RWPE1 (cell line): ENCODE data around the gene ZCCHC24.

Experiments
- CTCF ChIA-PET: fragments of 350-600 bp; sonication (Branson Sonifier 250); formaldehyde crosslinking; extraction: SDS; loops from one replicate; lab custom pipeline; 2021; lab: Yijun Ruan, JAX
- POLR2A ChIA-PET: fragments of 400-600 bp; formaldehyde crosslinking; extraction: SDS; loops from one replicate; lab custom pipeline; 2020; ENCODE audit warnings: antibody characterized with exemption; ENCODE audit not compliant: low non-redundant PET; lab: Yijun Ruan, JAX
- DNase-seq: peaks from one replicate; pipeline ENCODE4 v3.0.0; 2012; ENCODE audit warnings: low spot score
- H3K27ac ChIP-seq: fragments of 450-650 bp; 2 replicates; pipeline ENCODE4 v1.5.1; 2017
- CTCF ChIP-seq: fragments of 450-650 bp; conservative IDR thresholded peaks from 2 replicates; pipeline ENCODE4 v1.5.1; 2017; ENCODE audit warnings: low read depth, mild to moderate bottlenecking

ZCCHC24 gene

GRCh38 chr10:79435271-79436065 is 10.0 kb downstream of the ZCCHC24 start:
- ChIA-PET POLR2A (no interaction called here), CTCF (no interaction called here)
- no peak overlapping the region for H3K27ac ChIP-seq
- TF ChIP-seq CTCF = no peak
- DNase-seq = no peak

- no peak overlapping the region for H3K27ac ChIP-seq
- CTCF ChIA-PET = no interaction called here
- POLR2A ChIA-PET = no interaction called here
- DNase-seq = no peak
- no peak for TF ChIP-seq CTCF
These were observed 10.6 kb downstream of the ZCCHC24 start for GRCh38 chr10:79434821-79435251.

DNA sequence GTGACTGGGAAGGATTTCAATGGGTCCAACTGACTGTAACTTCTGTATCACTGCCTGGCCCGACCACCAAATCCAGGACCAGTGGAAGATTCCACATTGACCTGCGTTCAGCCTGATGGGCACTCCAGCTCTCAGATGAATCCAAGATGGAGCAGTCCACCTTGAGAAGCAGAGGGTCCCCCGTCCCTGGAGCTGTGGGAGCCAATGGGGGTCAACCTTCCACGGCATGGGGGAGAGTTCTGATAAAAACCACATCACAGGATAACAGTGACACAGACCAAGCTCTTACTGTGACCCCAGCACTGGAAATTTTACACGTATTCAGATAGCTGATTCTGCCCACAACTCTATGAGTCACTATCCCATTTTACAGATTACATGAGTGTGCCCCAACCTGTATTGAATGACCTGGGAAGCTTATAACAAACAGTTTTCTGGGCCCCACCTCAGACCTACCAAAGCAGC is 11.2 kb downstream of the ZCCHC24 start:
- ChIA-PET POLR2A (no interaction called here), CTCF (no interaction called here)
- DNase-seq = no peak
- TF ChIP-seq CTCF = no peak
- H3K27ac ChIP-seq = no peak overlapping the region

DNA sequence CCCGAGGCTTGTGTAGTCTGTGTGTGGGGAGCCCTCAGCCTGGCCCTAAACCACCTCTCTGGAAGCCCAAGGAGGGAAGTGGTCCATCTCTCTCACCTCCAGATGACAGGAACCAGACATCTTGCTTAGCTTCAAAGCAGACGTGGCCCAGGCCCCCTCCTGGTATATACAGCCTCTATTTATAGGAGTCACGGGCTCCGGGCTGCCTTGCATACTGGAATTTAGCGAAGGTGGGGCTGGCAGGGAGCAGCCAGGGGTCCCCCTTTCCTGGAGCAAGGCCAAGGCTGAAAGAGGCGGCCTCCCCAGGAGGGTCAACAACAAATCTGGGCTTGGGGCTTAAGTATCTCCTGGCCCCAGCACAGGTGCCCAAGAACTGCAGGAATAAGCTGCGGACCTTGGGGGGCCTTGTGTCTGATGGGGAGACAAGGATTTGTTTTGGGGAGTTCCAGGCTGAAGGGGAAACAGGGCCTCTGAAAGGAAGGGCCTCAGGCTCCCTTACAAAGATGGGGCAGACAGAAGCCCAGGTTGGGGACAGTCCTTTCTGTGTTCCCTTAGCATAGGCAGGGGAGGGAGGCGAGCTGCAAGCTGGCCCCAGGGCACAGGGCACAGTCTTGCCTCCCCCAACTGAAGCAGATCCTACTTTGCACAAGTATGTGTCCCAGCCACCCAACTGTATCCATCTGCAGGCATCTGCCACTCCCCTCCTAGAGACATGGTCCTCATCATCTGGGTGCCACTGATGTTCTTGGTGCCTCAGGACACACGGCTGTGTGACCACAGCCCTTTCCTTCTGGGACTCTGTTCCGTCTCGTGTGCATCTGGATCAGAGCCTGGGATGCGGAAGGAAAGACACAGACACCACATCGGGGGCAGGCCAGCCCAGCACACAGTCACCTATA is 11.9 kb downstream of the ZCCHC24 start:
- CTCF ChIA-PET = interaction anchor here (0.6 kb wide), 1 partner anchor 480 kb away, joined by 5 read pairs; no protein-coding TSS in a partner anchor
- no peak for DNase-seq

DNA sequence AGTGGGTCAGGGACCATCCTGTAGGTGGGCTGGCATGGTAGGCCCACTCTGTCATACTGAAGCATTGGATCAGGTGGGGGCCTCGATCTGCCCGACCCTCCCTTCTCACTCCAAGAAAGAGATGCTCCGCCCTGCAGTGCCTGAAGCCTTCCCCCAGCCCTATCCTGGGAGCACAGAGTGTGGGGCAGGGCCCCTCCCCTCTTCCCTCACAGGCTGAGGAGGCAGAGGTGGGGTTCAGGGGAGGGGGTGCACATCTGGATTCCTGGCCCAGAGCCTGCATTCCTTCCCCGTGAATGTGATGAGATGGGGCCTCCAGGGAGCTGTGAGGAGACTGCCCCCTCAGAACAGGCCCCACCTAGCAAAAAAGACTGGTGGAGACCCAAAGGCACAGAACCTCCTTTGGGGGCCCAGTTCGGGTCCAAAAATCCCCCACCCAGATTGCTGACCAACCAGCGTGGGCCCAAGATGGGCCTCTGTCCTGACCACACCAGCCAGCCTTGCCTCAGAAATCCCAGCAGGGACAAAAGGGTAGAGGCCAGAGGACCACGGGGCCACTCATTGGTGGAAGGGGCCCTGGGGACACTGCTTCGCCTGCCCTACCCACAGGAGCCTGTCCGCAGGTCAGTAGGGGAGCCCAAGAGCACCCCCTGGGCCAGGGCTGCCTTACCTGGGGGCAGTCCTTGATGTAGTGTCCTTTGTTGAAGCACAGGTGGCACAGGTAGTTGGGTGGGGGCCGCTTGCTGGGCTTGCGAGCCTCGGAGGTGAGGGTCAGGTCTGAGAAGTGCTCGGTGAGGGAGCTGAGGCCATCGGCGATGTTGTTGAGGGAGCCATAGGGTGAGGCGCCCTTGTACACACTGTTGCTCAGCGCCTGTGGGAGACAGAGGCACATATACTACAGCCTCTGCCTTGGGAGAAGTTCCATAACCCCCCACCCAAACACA is 13.3 kb downstream of the ZCCHC24 start:
- ChIA-PET POLR2A (no interaction called here), CTCF (no interaction called here)
- 0 out of 2 replicates have a peak overlapping the region, but pooled peaks have one; percentile 3 for H3K27ac ChIP-seq
- no peak for DNase-seq
- no peak for TF ChIP-seq CTCF

More for the DNA sequence above, 11.9 kb downstream of the ZCCHC24 start:
- POLR2A ChIA-PET = no interaction called here
- no peak for TF ChIP-seq CTCF
- no peak overlapping the region for H3K27ac ChIP-seq
